GM18505 (cell line): ENCODE results near the gene SLC38A3.
A peak's percentile ranks its signal among the peaks of the same experiment; 100 is the strongest.
"Not testable (repeated sequence)": the region's sequence is repeated elsewhere in the genome, so short reads cannot be mapped to it uniquely, and the experiment has no call there.

Source experiments
- ATAC-seq: cut with Tn5 transposase; IDR thresholded peaks from one replicate; pipeline ENCODE4 v1.9.1; 2021; ENCODE audit not compliant: unreplicated experiment
- POLR2A ChIP-seq: IDR thresholded peaks from 4 replicates; pipeline ENCODE4 v1.6.1; 2011; ENCODE audit warnings: borderline replicate concordance; ENCODE audit not compliant: insufficient read depth, insufficient read length; ENCODE audit errors: extremely low read depth

SLC38A3 gene

DNA sequence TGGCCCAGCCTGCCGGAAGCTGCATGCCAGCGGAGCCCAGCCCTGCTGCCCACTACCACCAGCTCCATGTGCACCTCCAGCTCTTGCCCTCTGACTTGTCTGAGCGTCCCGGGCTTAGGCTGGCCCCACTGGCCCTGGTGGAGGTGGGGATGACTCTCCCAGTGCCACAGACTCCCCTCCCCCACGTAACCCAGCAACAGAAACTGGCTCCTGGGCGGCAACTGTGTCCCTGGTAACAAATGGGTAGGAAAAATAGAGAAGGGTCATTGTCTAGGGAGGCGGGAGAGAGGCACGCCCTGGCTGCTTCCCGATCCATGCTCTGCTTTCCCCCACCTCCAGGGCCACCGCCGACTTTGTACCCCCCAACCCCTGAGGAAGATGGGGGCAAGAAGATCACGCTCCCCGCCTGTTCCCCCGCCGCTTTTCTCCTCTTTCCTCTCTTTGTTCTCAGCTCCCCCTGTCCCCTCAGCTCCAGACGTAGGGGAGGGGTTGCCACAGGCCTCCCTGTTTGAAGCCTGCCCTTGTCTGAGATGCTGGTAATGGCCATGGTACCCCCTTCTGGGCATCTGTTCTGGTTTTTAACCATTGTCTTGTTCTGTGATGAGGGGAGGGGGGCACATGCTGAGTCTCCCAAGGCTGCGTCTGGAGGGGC, 53.1 kb downstream of the SLC38A3 start:
- no peak for TF ChIP-seq POLR2A
- ATAC-seq, result no peak

DNA sequence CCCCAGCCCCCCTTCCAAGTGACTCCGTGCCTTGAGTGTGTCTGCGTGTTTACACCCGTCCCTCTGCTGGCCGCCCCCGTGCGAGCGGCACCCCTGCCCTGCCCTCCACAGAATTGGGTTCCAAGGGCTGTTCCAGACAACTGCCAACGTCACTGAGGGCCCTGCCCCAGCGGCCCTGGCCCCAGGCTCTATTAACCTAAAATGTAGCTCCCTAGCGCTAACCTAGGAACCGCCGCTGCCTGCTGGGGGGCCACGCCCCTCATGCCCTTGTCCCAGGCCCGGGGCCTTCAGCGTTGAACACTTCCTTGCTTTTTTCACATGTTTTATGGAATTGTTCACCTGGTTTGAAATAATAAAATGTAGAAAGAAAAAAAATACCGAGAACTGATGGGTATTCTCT, 53.9 kb downstream of the SLC38A3 start:
- TF ChIP-seq POLR2A, result no peak
- no peak for ATAC-seq

DNA sequence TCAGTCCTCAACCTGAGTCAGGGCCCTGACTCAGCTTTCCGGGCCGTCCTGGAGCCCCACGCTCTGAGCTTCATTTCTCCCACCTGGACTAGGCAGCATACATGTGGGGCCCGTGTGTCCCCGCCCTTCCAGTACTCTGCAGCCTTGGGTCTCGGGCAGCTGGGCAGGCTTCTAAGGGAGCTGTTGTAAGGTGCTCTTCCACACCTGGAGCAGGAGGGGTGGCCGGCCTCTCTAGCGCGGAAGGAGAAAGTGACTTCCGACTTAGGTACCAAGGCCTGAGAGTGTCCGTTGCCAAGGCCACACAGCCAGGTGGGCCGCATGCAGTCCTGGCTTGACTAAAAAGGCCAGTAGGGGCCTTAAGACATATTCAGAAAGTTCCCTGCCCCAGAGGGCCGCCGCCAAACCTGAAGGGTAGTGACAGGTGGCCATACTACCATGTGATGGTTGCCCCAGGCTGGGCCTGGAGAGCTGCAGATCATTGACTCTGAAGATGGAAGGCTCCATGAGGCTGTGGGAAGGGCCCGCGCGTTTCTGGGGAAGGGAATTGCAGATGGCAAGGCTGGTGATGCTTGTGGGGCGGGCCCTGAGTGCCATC, 54.5 kb downstream of the SLC38A3 start:
- ATAC-seq, result peak; percentile 3
- TF ChIP-seq POLR2A, result no peak

- peak; percentile 58 for TF ChIP-seq POLR2A
- ATAC-seq, result peak; percentile 88
Observed at GRCh38 chr3:50260027-50260941, 55.2 kb downstream of the SLC38A3 start.

DNA sequence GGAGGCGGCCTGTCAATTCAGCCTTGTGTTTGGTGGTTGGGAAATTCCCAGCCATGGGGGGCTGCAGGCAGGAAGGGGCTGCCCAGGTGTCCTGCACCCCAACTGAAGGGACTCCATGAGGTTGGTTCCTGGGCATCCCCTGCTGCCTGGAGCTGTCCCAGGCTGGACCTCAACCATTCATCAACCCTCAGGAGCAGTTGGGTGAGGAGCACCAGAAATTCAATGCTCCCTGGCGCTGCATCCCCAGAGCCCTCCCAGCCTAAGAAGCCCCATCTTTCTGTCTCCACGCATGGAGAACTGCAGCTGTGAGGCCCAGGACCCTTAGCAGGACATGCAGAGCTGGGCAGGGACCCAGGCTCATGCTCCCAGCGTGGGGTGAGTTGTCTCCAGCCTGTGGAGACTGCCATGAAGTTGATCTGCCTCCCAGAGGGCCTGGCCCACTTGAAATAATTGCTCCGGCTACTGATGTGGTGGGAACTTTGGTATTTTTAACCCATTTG, 55.9 kb downstream of the SLC38A3 start:
- no peak for ATAC-seq
- TF ChIP-seq POLR2A, result no peak

- no peak for TF ChIP-seq POLR2A
Observed at GRCh38 chr3:50261505-50261904, 56.4 kb downstream of the SLC38A3 start.

GRCh38 chr3:50262200-50262599, 57.1 kb downstream of the SLC38A3 start:
- not testable (repeated sequence) for ATAC-seq

More at GRCh38 chr3:50261505-50261904, 56.4 kb downstream of the SLC38A3 start:
- ATAC-seq, result no peak

- no peak for ATAC-seq
- TF ChIP-seq POLR2A, result no peak
Observed at GRCh38 chr3:50262778-50263177, 57.7 kb downstream of the SLC38A3 start.

GRCh38 chr3:50263478-50264382, 58.7 kb downstream of the SLC38A3 start:
- TF ChIP-seq POLR2A, result no peak
- no peak for ATAC-seq

DNA sequence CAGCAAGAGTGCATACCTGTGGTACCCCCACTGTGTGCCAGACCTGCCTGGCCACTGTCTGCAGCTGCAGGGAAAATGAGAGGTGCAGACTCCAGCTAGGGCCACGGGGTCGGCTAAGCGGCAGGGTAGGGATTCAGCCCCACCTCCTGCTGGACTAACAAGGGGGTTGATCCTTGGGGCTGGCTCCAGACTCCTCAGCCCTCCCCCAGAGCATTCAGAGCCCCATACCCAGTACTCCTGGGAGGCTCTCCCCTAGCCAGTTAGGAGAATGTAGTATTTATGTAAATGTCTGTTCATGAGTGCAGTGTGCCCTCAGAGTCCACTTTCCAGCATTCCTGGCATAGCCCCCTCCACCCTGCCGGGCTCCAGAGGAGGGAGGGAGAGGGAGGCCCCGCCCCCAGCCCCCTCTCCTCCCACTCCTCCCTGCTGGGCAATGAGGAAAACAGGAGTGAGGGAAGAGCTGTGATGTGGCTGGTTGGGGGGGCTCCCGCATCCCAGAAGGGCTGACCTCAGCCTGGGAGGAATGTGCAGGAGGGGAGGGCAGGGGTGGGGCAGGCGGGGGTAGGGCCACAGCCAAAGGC, 59.4 kb downstream of the SLC38A3 start:
- ATAC-seq, result no peak

GRCh38 chr3:50264964-50265485, 60.0 kb downstream of the SLC38A3 start:
- ATAC-seq, result no peak
- no peak for TF ChIP-seq POLR2A

More for the DNA sequence above, 59.4 kb downstream of the SLC38A3 start:
- TF ChIP-seq POLR2A, result no peak

DNA sequence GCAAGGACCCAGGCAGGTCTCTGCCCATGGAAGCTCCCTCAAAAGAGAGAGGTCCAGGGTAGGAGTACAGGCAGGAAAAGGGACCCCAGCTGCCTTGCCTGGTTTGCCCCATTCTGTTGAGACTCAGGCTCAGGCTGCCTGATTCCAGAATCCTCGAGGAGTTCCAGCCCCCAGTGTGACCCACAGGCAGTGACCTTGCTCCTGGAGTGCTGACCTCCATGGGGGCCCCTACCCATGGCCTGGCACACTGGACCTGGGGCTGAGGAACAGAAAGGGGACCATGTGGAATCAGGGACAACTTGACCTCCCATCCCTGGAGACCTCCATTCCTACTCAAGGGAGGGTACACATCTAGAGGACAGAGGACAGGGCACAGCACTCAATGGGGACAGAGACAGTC, 60.5 kb downstream of the SLC38A3 start:
- TF ChIP-seq POLR2A, result no peak
- no peak for ATAC-seq
